Measurements from ENCODE around the gene GARIN3.

Gene GARIN3

GRCh38 chr5:157172403-157172802 lies 6.3 kb upstream of the GARIN3 start:
- Histone ChIP-seq H4K20me1 (ENCODE audit: insufficient read depth, low read length) (no peaks in the 10 kb centered on the region), H3K4me3 (ENCODE audit: low read depth, low read length, poor library complexity, severe bottlenecking) (peak overlapping the region; percentile 27), H3K79me2 (ENCODE audit: insufficient read depth, low read length) (no peaks in the 10 kb centered on the region), H3K9me3 (ENCODE audit: low read length) (no peaks in the 10 kb centered on the region), H3K4me2 (ENCODE audit: low read length) (peak overlapping the region; percentile 56), H3K27me3 (ENCODE audit: insufficient read depth, low read length) (no peaks in the 10 kb centered on the region), H3K9ac (ENCODE audit: low read length) (peak overlapping the region; percentile 40; the same call in 1 of the 2 replicates), H3F3A (ENCODE audit: insufficient read depth, low read length) (no peaks in the 10 kb centered on the region), H2AFZ (ENCODE audit: low read length) (0 out of 2 replicates have a peak overlapping the region, but pooled peaks have one; percentile 40), H3K4me1 (ENCODE audit: insufficient read depth, low read length, severe bottlenecking) (peaks cover 26% of the 10 kb centered on the region), H3K9me2 (ENCODE audit: low read depth, low read length) (no peaks in the 10 kb centered on the region), H3K36me3 (ENCODE audit: insufficient read depth, low read length) (no peaks in the 10 kb centered on the region), H3K27ac (ENCODE audit: low read depth, low read length, poor library complexity, severe bottlenecking) (peak overlapping the region; percentile 92)
- TF ChIP-seq, protein P1, sequence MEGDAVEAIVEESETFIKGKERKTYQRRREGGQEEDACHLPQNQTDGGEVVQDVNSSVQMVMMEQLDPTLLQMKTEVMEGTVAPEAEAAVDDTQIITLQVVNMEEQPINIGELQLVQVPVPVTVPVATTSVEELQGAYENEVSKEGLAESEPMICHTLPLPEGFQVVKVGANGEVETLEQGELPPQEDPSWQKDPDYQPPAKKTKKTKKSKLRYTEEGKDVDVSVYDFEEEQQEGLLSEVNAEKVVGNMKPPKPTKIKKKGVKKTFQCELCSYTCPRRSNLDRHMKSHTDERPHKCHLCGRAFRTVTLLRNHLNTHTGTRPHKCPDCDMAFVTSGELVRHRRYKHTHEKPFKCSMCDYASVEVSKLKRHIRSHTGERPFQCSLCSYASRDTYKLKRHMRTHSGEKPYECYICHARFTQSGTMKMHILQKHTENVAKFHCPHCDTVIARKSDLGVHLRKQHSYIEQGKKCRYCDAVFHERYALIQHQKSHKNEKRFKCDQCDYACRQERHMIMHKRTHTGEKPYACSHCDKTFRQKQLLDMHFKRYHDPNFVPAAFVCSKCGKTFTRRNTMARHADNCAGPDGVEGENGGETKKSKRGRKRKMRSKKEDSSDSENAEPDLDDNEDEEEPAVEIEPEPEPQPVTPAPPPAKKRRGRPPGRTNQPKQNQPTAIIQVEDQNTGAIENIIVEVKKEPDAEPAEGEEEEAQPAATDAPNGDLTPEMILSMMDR (IDR thresholded peaks at IDR 0.05; ENCODE audit: low read length) = no peak
- no peak for TF ChIP-seq EZH2 (IDR thresholded peaks at IDR 0.05; ENCODE audit: borderline replicate concordance, low read length)

DNA sequence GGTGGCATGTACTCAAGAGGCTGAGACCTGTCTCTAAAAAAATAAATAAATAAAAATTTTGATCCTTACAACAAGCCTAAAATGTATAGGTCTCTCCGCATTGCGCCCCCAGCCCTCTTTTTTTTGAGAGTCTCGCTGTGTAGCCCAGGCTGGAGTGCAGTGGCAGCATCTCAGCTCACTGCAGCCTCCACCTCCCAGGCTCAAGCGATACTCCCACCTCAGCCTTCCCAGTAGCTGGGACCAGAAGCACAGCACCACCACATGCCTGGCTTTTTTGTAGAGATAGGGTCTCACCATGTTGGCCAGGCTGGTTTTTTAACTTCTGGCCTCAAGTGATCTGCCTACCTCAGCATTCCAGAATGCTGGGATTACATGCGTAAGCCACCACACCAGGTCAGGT lies 2.2 kb upstream of the GARIN3 start:
- Histone ChIP-seq H3F3A (ENCODE audit: insufficient read depth, low read length) (no peaks in the 10 kb centered on the region), H3K4me3 (ENCODE audit: low read depth, low read length, poor library complexity, severe bottlenecking) (no peak overlapping the region), H3K4me2 (ENCODE audit: low read length) (no peak overlapping the region), H3K36me3 (ENCODE audit: insufficient read depth, low read length) (no peaks in the 10 kb centered on the region), H3K27ac (ENCODE audit: low read depth, low read length, poor library complexity, severe bottlenecking) (no peak overlapping the region), H3K4me1 (ENCODE audit: insufficient read depth, low read length, severe bottlenecking) (peaks cover 32% of the 10 kb centered on the region), H3K9ac (ENCODE audit: low read length) (no peak overlapping the region), H3K79me2 (ENCODE audit: insufficient read depth, low read length) (no peaks in the 10 kb centered on the region), H3K9me3 (ENCODE audit: low read length) (no peaks in the 10 kb centered on the region), H3K27me3 (ENCODE audit: insufficient read depth, low read length) (no peaks in the 10 kb centered on the region), H3K9me2 (ENCODE audit: low read depth, low read length) (no peaks in the 10 kb centered on the region), H4K20me1 (ENCODE audit: insufficient read depth, low read length) (no peaks in the 10 kb centered on the region), H2AFZ (ENCODE audit: low read length) (no peak overlapping the region)
- no peak for TF ChIP-seq EZH2 (IDR thresholded peaks at IDR 0.05; ENCODE audit: borderline replicate concordance, low read length)
- TF ChIP-seq, protein P1 (IDR thresholded peaks at IDR 0.05; ENCODE audit: low read length) = no peak

DNA sequence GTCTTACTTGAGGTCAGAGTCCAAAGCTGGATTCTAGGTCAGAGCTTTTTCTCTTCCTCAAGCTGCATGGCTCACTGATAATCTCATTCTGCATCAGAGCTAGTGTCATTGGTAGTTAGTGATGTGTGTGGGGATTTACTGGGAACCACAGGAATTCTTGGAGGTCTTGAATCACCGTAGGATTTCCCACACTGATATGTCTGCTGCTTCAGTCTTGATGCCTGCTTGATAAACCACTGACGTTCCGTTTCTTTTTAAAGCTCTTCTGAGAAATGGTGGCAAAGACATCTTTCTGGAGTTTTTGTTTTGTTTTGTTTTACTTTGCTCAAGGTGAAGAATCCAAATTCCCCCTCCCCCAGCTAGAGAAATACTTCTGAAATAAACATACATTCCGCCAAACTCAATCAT lies 1.2 kb upstream of the GARIN3 start:
- H3K4me2 ChIP-seq (ENCODE audit: low read length) = no peak overlapping the region
- H3K4me3 ChIP-seq (ENCODE audit: low read depth, low read length, poor library complexity, severe bottlenecking) = no peak overlapping the region
- H3F3A ChIP-seq (ENCODE audit: insufficient read depth, low read length) = no peaks in the 10 kb centered on the region
- no peak overlapping the region for H2AFZ ChIP-seq (ENCODE audit: low read length)
- H3K27ac ChIP-seq (ENCODE audit: low read depth, low read length, poor library complexity, severe bottlenecking) = no peak overlapping the region
- peaks cover 21% of the 10 kb centered on the region for H3K4me1 ChIP-seq (ENCODE audit: insufficient read depth, low read length, severe bottlenecking)
- H4K20me1 ChIP-seq (ENCODE audit: insufficient read depth, low read length) = no peaks in the 10 kb centered on the region
- no peaks in the 10 kb centered on the region for H3K9me3 ChIP-seq (ENCODE audit: low read length)
- no peaks in the 10 kb centered on the region for H3K9me2 ChIP-seq (ENCODE audit: low read depth, low read length)
- no peaks in the 10 kb centered on the region for H3K27me3 ChIP-seq (ENCODE audit: insufficient read depth, low read length)
- H3K79me2 ChIP-seq (ENCODE audit: insufficient read depth, low read length) = no peaks in the 10 kb centered on the region
- no peak overlapping the region for H3K9ac ChIP-seq (ENCODE audit: low read length)
- H3K36me3 ChIP-seq (ENCODE audit: insufficient read depth, low read length) = no peaks in the 10 kb centered on the region
- TF ChIP-seq EZH2 (IDR thresholded peaks at IDR 0.05; ENCODE audit: borderline replicate concordance, low read length) = no peak
- TF ChIP-seq, protein P1 (IDR thresholded peaks at IDR 0.05; ENCODE audit: low read length) = no peak
